Endothelial cell of umbilical vein (primary cell): ENCODE data around the gene HTR6. TPM values are rescaled to one million over a fixed set of nuclear protein-coding genes. Genes with fewer than 3 reads are reported as not detected.

Source experiments
- BruUV-seq: library from RNA; stranded (reverse); fragments of 400-500 nt; replicated peaks from 2 replicates; lab custom pipeline; 2021; lab: Mats Ljungman, UMichigan
- CTCF ChIA-PET: fragments of 300-600, 350-600 bp; sonication (Branson Sonifier 250); formaldehyde crosslinking; loops from one replicate; lab custom pipeline; 2021; ENCODE audit warnings: antibody characterized with exemption, inconsistent platforms; lab: Charles Lee
- POLR2A ChIA-PET: fragments of 300-600, 350-600 bp; sonication (Branson Sonifier 250); formaldehyde crosslinking; loops from one replicate; lab custom pipeline; 2021; ENCODE audit warnings: antibody characterized with exemption, inconsistent platforms; lab: Charles Lee
- DNase-seq: peaks from one replicate; pipeline ENCODE4 v3.0.0-alpha.2; 2011; ENCODE audit warnings: low read depth, low spot score
- FAIRE-seq: peaks from 2 replicates; lab custom pipeline; 2011; peaks lifted over from hg19 to GRCh38; lab: Jason Lieb, UNC
- H2AFZ ChIP-seq: 2 replicates; pipeline ENCODE4 v1.6.0; 2012; ENCODE audit warnings: low read depth, low read length, control low read depth, inconsistent platforms
- H3K27ac ChIP-seq: 2 replicates; pipeline ENCODE4 v1.5.1; 2011; ENCODE audit warnings: low read depth, mild to moderate bottlenecking, control low read depth, low read length, moderate library complexity; ENCODE audit not compliant: insufficient read depth
- H3K27me3 ChIP-seq, 2 experiments: 2 replicates each; pipeline versions ENCODE4 v1.6.0 to v1.6.1; 2011; ENCODE audit warnings: low read length in 2 of 2, mixed read lengths in 1 of 2; ENCODE audit not compliant: control insufficient read depth in 2 of 2, insufficient read depth in 2 of 2
- H3K36me3 ChIP-seq, 2 experiments: 2 replicates in 1 of 2; 3 replicates in 1 of 2; pipeline ENCODE4 v1.5.1; 2011; ENCODE audit warnings: low read length in 2 of 2, mild to moderate bottlenecking in 1 of 2, moderate library complexity in 1 of 2; ENCODE audit not compliant: control insufficient read depth in 2 of 2, insufficient read depth in 2 of 2; ENCODE audit errors: extremely low read depth in 1 of 2
- H3K4me1 ChIP-seq: 3 replicates; pipeline ENCODE4 v1.5.1; 2011; ENCODE audit warnings: mild to moderate bottlenecking, low read length; ENCODE audit not compliant: control insufficient read depth, insufficient read depth; ENCODE audit errors: extremely low read depth
- H3K4me2 ChIP-seq: 2 replicates; pipeline ENCODE4 v1.6.1; 2011; ENCODE audit warnings: low read length, control low read depth, mixed read lengths; ENCODE audit not compliant: insufficient read depth
- H3K4me3 ChIP-seq, 3 experiments: fragments of 200-600 bp in 1 of 3; sonication (generic), shearing (Covaris generic) in 1 of 3; replicated peaks in 1 of 3; 2 replicates each; pipeline ENCODE4 v1.5.1; 2011 to 2016; ENCODE audit warnings: control low read depth in 3 of 3, low read length in 3 of 3, mild to moderate bottlenecking in 2 of 3, inconsistent platforms in 1 of 3, low read depth in 1 of 3, moderate library complexity in 1 of 3; ENCODE audit not compliant: insufficient read depth in 1 of 3
- H3K79me2 ChIP-seq: 2 replicates; pipeline ENCODE4 v1.6.0; 2012; ENCODE audit warnings: low read length, inconsistent platforms; ENCODE audit not compliant: control insufficient read depth, insufficient read depth
- H3K9ac ChIP-seq: replicated peaks from 2 replicates; pipeline ENCODE3; 2011; ENCODE audit warnings: low read length, control low read depth; ENCODE audit not compliant: insufficient read depth; ENCODE audit errors: extremely low read depth
- H3K9me1 ChIP-seq: replicated peaks from 3 replicates; pipeline ENCODE4 v1.6.0; 2011; ENCODE audit warnings: mild to moderate bottlenecking, low read length; ENCODE audit not compliant: control insufficient read depth, insufficient read depth; ENCODE audit errors: extremely low read depth
- H3K9me3 ChIP-seq: replicated peaks from 2 replicates; pipeline ENCODE4 v1.5.1; 2012; ENCODE audit warnings: low read length, inconsistent platforms; ENCODE audit not compliant: control insufficient read depth, insufficient read depth
- H4K20me1 ChIP-seq: replicated peaks from 2 replicates; pipeline ENCODE3; 2011; ENCODE audit warnings: mild to moderate bottlenecking, low read length; ENCODE audit not compliant: control insufficient read depth, insufficient read depth; ENCODE audit errors: extremely low read depth
- CTCF ChIP-seq, 2 donors: IDR thresholded peaks; 1 replicate in 1 of 2; 2 replicates in 1 of 2; pipeline ENCODE4 v1.5.1; 2011; ENCODE audit warnings: low read length in 2 of 2, mild to moderate bottlenecking in 2 of 2, moderate library complexity in 2 of 2, control low read depth in 1 of 2, inconsistent platforms in 1 of 2, low read depth in 1 of 2; ENCODE audit not compliant: insufficient read depth in 1 of 2; ENCODE audit errors: extremely low read depth in 1 of 2
- EZH2 ChIP-seq: IDR thresholded peaks from 2 replicates; pipeline ENCODE4 v1.6.1; 2012; ENCODE audit warnings: borderline replicate concordance, low read depth, mild to moderate bottlenecking, moderate library complexity, low read length, inconsistent platforms; ENCODE audit not compliant: severe bottlenecking
- FOS ChIP-seq: IDR thresholded peaks from 2 replicates; pipeline ENCODE4 v1.6.1; 2011; ENCODE audit warnings: mild to moderate bottlenecking, low read length, moderate library complexity, borderline replicate concordance; ENCODE audit not compliant: insufficient read depth
- GATA2 ChIP-seq: IDR thresholded peaks from 2 replicates; pipeline ENCODE4 v1.7.0; 2011; ENCODE audit warnings: low read depth, mild to moderate bottlenecking, moderate library complexity, mixed read lengths, low read length; ENCODE audit not compliant: insufficient read length, insufficient read depth
- JUN ChIP-seq: IDR thresholded peaks from 2 replicates; pipeline ENCODE4 v1.6.1; 2011; ENCODE audit warnings: borderline replicate concordance, low read depth; ENCODE audit not compliant: insufficient read length, insufficient read depth
- MAX ChIP-seq: IDR thresholded peaks from 2 replicates; pipeline ENCODE4 v1.6.1; 2011; ENCODE audit not compliant: insufficient read depth, insufficient read length
- MYC ChIP-seq: IDR thresholded peaks from one replicate; pipeline ENCODE4 v1.6.1; 2011; ENCODE audit warnings: mild to moderate bottlenecking, low read depth, low read length
- POLR2A ChIP-seq: IDR thresholded peaks from 2 replicates; pipeline ENCODE4 v1.6.1; 2012; ENCODE audit warnings: low read depth, mild to moderate bottlenecking, control low read depth, low read length
- POLR2AphosphoS5 ChIP-seq: IDR thresholded peaks from 2 replicates; pipeline ENCODE4 v1.6.1; 2012; ENCODE audit warnings: low read depth, mild to moderate bottlenecking, control low read depth, low read length, moderate library complexity; ENCODE audit not compliant: insufficient read depth
- dilution Hi-C: fragments of 300-500 bp; cut with MboI; formaldehyde crosslinking; loops from one replicate; pipeline ENCODE4 v1.15.0; 2019; ENCODE audit warnings: low sequenced_read_pairs; ENCODE audit not compliant: extremely low pct_ligation_motif_present
- intact Hi-C: fragments of 100-400 bp; cut with micrococcal nuclease; formaldehyde crosslinking; loops from one replicate; pipeline ENCODE4 v1.10.0; 2022
- polyA plus RNA-seq, 4 experiments: library from polyadenylated mRNA; depleted of rRNA in 3 of 4; stranded (reverse) in 3 of 4; unstranded in 1 of 4; fragments of >200 nt; gene quantifications; 2 replicates each; pipeline versions ENCODE4 v1.2.1 to v1.2.3, GENCODE V29; 2011 to 2012; ENCODE audit warnings: missing spikeins in 1 of 4
- total RNA-seq: library from RNA; stranded (reverse); gene quantifications from 2 replicates; pipeline ENCODE4 v1.2.3, GENCODE V29; 2021

HTR6 gene
- total and polyA plus RNA-seq, 2 donors (not counting 3 experiments of a cell fraction or from before 2014, with no cell fraction given) = not detected

GRCh38 chr1:19705464-19705863, 40.8 kb downstream of the HTR6 start:
- no peak overlapping the region for H3K27ac ChIP-seq
- BruUV-seq = no TSS peak
- DNase-seq (no peak), FAIRE-seq (no peak)
- intact Hi-C loops = no loop called here
- H3K4me1 ChIP-seq = no peaks in the 10 kb centered on the region
- H3K9me3 ChIP-seq = no peaks in the 10 kb centered on the region
- H3K4me2 ChIP-seq = no peak overlapping the region
- POLR2A ChIA-PET = interaction anchor here (0.7 kb wide), 1 partner anchor 61 kb away, joined by 3 read pairs; no protein-coding TSS in a partner anchor
- no peaks in the 10 kb centered on the region for H3K27me3 ChIP-seq
- no peak overlapping the region for H2AFZ ChIP-seq
- TF ChIP-seq CTCF (IDR thresholded peaks at IDR 0.05; ENCODE audit: extremely low read depth in 1 of 2, insufficient read depth in 1 of 2, low read depth in 1 of 2, low read length in 2 of 2) = no peak
- no peak for TF ChIP-seq FOS
- no peak for TF ChIP-seq GATA2
- no peak for TF ChIP-seq MAX
- TF ChIP-seq POLR2AphosphoS5 = no peak
- TF ChIP-seq POLR2A = no peak
- TF ChIP-seq EZH2 = no peak
- no peak for TF ChIP-seq MYC
- no peak for TF ChIP-seq JUN
- H3K9me1 ChIP-seq = no peaks in the 10 kb centered on the region
- no peak overlapping the region for H3K4me3 ChIP-seq
- H4K20me1 ChIP-seq = no peaks in the 10 kb centered on the region
- dilution Hi-C loops = no loop called here
- H3K79me2 ChIP-seq = no peaks in the 10 kb centered on the region
- CTCF ChIA-PET = interaction anchor here (1.5 to 8.6 kb wide), 7 partner anchors 7 to 106 kb away, joined by 4 to 200 read pairs (median 12); partner anchors contain the start of gene HTR6
- no peaks in the 10 kb centered on the region for H3K36me3 ChIP-seq
- H3K9ac ChIP-seq = no peak overlapping the region
